ENCODE data around the gene PALB2. TPM values are rescaled to one million over a fixed set of nuclear protein-coding genes. Genes with fewer than 3 reads are reported as not detected.

The PALB2 gene
- total RNA-seq, 1 donor from 2014 or later = 15.4 TPM

DNA sequence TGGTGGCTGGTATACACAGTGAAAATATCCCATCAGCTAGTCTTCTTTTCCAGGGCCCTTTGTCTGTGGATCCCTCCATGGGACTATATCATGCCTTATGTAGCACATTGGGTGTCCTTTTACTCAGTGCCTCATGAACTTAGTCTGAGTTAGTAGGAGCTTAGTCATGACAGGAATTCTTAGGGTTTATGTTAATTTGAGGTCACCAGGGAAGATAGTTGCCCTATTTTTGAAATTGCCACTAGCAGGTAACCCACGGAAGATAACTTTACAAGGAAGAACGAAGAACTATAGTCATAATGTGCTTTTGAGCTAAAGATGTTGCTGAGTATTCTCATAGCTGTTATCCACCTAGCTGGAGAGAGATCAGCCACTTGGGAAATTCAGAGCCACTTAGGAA, 22.8 kb upstream of the PALB2 start:
- Mint-ChIP-seq H3K27ac (no peak overlapping the region), H3K9me3 (no peaks in the 10 kb centered on the region), H3K27me3 (ENCODE audit: low read depth) (no peaks in the 10 kb centered on the region), H3K4me1 (no peaks in the 10 kb centered on the region), H3K36me3 (peaks cover 56% of the 10 kb centered on the region), H3K4me3 (no peak overlapping the region)
- TF ChIP-seq, protein P1, sequence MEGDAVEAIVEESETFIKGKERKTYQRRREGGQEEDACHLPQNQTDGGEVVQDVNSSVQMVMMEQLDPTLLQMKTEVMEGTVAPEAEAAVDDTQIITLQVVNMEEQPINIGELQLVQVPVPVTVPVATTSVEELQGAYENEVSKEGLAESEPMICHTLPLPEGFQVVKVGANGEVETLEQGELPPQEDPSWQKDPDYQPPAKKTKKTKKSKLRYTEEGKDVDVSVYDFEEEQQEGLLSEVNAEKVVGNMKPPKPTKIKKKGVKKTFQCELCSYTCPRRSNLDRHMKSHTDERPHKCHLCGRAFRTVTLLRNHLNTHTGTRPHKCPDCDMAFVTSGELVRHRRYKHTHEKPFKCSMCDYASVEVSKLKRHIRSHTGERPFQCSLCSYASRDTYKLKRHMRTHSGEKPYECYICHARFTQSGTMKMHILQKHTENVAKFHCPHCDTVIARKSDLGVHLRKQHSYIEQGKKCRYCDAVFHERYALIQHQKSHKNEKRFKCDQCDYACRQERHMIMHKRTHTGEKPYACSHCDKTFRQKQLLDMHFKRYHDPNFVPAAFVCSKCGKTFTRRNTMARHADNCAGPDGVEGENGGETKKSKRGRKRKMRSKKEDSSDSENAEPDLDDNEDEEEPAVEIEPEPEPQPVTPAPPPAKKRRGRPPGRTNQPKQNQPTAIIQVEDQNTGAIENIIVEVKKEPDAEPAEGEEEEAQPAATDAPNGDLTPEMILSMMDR (IDR thresholded peaks at IDR 0.05; ENCODE audit: unreplicated experiment) = no peak
- no peak for DNase-seq (ENCODE audit: low spot score in 2 of 2, unreplicated experiment in 2 of 2)

DNA sequence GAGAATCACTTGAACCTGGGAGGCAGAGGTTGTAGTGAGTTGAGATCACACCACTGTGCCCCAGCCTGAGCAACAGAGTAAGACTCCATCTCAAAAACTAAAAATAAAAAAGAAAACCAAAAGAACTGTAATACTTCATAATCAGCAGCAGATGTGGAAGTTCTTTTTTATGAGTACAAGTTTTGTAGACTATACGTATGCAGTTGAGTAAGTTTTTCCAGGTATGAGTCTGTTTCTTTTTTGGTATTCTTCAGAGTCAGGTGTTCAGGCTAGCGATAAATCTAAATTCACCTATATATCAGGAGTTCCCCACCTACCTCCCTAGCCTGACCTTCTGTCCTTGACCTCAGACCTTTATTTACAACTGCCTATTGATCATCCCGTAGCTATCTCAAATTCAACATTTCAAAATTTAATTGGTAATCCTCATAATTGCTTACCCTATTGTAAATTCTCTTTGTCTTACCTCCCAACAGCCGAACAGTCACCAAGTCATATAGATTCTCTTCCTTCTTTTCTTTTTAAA, 10.9 kb upstream of the PALB2 start:
- H3K27me3 Mint-ChIP-seq (ENCODE audit: low read depth) = no peaks in the 10 kb centered on the region
- peaks cover 17% of the 10 kb centered on the region for H3K9me3 Mint-ChIP-seq
- no peak overlapping the region for H3K27ac Mint-ChIP-seq
- DNase-seq (ENCODE audit: low spot score in 2 of 2, unreplicated experiment in 2 of 2) = no peak
- H3K36me3 Mint-ChIP-seq = peaks cover 38% of the 10 kb centered on the region
- no peak overlapping the region for H3K4me3 Mint-ChIP-seq
- no peaks in the 10 kb centered on the region for H3K4me1 Mint-ChIP-seq
- TF ChIP-seq, protein P1 (IDR thresholded peaks at IDR 0.05; ENCODE audit: unreplicated experiment) = no peak

DNA sequence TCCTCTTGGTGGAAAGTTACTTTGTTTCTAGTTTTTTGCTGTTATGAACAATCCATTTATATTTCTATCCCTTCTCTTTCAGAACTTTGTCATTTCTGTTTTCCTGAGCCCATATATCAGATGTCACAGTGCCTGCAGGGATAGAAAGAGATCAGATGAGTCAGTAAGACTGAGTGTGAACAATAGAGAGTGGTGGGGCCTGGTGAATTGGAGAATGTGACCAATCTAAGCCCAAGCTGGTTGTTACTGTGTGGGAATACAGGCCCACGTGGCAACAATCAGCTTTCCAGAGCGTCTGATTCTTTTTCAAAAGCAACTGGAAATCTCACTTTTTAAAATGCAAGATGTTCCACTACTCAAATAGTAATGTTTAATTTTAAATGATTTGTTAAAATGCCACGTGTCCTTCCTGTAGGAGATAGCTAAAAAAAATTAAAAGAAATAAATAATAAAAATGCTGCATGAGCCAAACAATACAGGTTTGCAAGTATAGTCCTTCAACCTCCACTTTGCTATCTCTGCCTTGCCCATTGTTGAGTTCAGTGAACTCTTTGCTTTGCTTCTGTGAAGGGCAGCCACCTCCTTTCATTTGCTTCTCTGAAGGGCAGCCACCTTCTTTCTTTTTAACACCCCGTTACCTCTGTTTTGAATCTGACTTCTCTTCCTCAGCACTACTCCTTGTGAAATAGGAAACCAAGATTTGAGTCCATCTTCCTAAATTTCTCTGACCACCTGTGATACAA, 9.7 kb upstream of the PALB2 start:
- Mint-ChIP-seq H3K27me3 (ENCODE audit: low read depth) (no peaks in the 10 kb centered on the region), H3K27ac (no peak overlapping the region), H3K36me3 (peaks cover 48% of the 10 kb centered on the region), H3K4me1 (no peaks in the 10 kb centered on the region), H3K9me3 (peaks cover 26% of the 10 kb centered on the region), H3K4me3 (no peak overlapping the region)
- TF ChIP-seq, protein P1 (IDR thresholded peaks at IDR 0.05; ENCODE audit: unreplicated experiment) = no peak
- DNase-seq (ENCODE audit: low spot score in 2 of 2, unreplicated experiment in 2 of 2) = no peak

DNA sequence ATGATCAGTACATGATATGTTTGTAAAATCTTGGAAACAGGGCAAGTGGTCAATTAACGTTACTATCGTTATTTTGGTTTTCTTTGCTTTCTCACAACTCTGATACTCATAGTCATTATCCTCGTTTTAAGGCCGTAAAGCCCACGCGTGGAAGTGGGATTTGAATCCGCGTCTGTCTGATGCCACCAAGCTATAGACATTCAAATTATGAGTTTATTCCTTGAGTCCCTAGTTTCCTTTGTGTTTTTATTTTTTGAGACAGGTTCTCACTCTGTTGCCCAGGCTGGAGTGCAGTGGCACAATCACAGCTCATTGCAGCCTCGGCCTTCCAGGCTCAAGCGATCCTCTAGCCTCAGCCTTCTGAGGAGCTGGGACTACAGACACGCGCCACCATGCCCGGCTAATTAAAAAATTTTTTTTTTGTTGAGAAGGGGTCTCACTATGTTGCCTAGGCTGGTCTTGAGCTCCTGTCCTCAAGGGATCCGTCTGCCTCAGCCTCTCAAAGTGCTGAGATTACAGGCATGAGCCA, 1.2 kb upstream of the PALB2 start:
- Mint-ChIP-seq H3K27me3 (ENCODE audit: low read depth) (no peaks in the 10 kb centered on the region), H3K4me1 (peaks cover 18% of the 10 kb centered on the region), H3K4me3 (peak overlapping the region; percentile 99), H3K36me3 (peaks cover 22% of the 10 kb centered on the region), H3K27ac (peak overlapping the region; percentile 97), H3K9me3 (peaks cover 11% of the 10 kb centered on the region)
- DNase-seq (ENCODE audit: low spot score in 2 of 2, unreplicated experiment in 2 of 2) = no peak
- TF ChIP-seq, protein P1 (IDR thresholded peaks at IDR 0.05; ENCODE audit: unreplicated experiment) = no peak

DNA sequence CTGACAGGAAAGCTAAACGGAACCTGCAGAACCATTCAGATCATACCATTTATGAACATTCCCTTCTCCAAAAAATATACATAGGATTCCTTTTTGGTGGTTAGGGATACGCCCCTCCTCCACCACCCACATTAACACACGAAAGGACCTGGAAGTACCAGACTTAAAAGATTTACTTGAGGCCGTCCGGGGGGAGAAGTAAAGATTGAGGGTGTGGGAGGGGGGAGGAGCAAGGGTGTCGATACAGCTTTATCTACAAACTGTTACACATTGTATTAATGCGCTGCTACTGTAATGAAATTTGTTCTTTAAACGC, 537 bp downstream of the PALB2 start:
- DNase-seq (ENCODE audit: low spot score in 2 of 2, unreplicated experiment in 2 of 2) = no peak
- Mint-ChIP-seq H3K27ac (peak overlapping the region; percentile 91), H3K4me3 (peak overlapping the region; percentile 99), H3K36me3 (peaks cover 10% of the 10 kb centered on the region), H3K4me1 (peaks cover 18% of the 10 kb centered on the region), H3K9me3 (no peaks in the 10 kb centered on the region), H3K27me3 (ENCODE audit: low read depth) (no peaks in the 10 kb centered on the region)
- TF ChIP-seq, protein P1 (IDR thresholded peaks at IDR 0.05; ENCODE audit: unreplicated experiment) = no peak
